Stimulated activated naive CD4-positive, alpha-beta T cell treated with Interleukin-2 at 50 U/mL for 16 hours (primary cell): Measurements from ENCODE around the gene P2RY11.

Source experiments
- DNase-seq: peaks from one replicate; lab custom pipeline; 2025; lab: John Stamatoyannopoulos, UW

P2RY11 gene

GRCh38 chr19:10113964-10114650, 2.6 kb downstream of the P2RY11 start:
- DNase-seq = no peak

GRCh38 chr19:10114651-10115391, 3.3 kb downstream of the P2RY11 start:
- DNase-seq = no peak

GRCh38 chr19:10115392-10116084, 4.0 kb downstream of the P2RY11 start:
- DNase-seq = no peak

- no peak for DNase-seq
These were observed 4.8 kb downstream of the P2RY11 start for GRCh38 chr19:10116085-10116865.

- no peak for DNase-seq
These were observed 5.5 kb downstream of the P2RY11 start for GRCh38 chr19:10116866-10117616.

- DNase-seq = no peak
These were observed 7.5 kb downstream of the P2RY11 start for GRCh38 chr19:10118960-10119359.

GRCh38 chr19:10120538-10121189, 9.2 kb downstream of the P2RY11 start:
- DNase-seq = no peak

- DNase-seq = no peak
These were observed 10.6 kb downstream of the P2RY11 start for GRCh38 chr19:10122045-10122444.

GRCh38 chr19:10124429-10124828, 12.9 kb downstream of the P2RY11 start:
- DNase-seq = no peak

- no peak for DNase-seq
These were observed 14.7 kb downstream of the P2RY11 start for GRCh38 chr19:10126213-10126639.

- no peak for DNase-seq
These were observed 21.4 kb downstream of the P2RY11 start for GRCh38 chr19:10132905-10133304.

GRCh38 chr19:10133596-10133995, 22.1 kb downstream of the P2RY11 start:
- no peak for DNase-seq

- DNase-seq = no peak
These were observed 22.5 kb downstream of the P2RY11 start for GRCh38 chr19:10134040-10134439.

- no peak for DNase-seq
These were observed 24.2 kb downstream of the P2RY11 start for GRCh38 chr19:10135551-10136334.

GRCh38 chr19:10136936-10137335, 25.4 kb downstream of the P2RY11 start:
- no peak for DNase-seq

GRCh38 chr19:10137751-10138682, 26.5 kb downstream of the P2RY11 start:
- no peak for DNase-seq

- DNase-seq = no peak
These were observed 27.6 kb downstream of the P2RY11 start for GRCh38 chr19:10138879-10139795.

GRCh38 chr19:10139952-10140351, 28.5 kb downstream of the P2RY11 start:
- DNase-seq = no peak
